Tibial artery (tissue), 4 donors: ENCODE measurements around the gene FRAS1.

Experiments
- DNase-seq, 2 donors: peaks; one replicate each; pipeline ENCODE4 v3.0.0-alpha.2; 2019
- H3K27ac ChIP-seq, 2 donors: fragments of 200-600 bp; sonication (generic) in 1 of 2; 1 replicate in 1 of 2; 2 replicates in 1 of 2; pipeline ENCODE4 v1.5.1; 2018 to 2019; ENCODE audit warnings: mild to moderate bottlenecking in 1 of 2
- H3K27me3 ChIP-seq, 2 donors: fragments of 200-600 bp; sonication (generic) in 1 of 2; one replicate each; pipeline versions ENCODE4 v1.5.1 to v1.6.0; 2016 to 2019
- H3K36me3 ChIP-seq, 3 donors: fragments of 200-600 bp; sonication (generic) in 2 of 3; one replicate each; pipeline ENCODE4 v1.5.1; 2016 to 2019; ENCODE audit warnings: mild to moderate bottlenecking in 2 of 3
- H3K4me1 ChIP-seq, 4 donors: fragments of 200-600 bp; sonication (generic) in 2 of 4; 1 replicate in 3 of 4; 2 replicates in 1 of 4; pipeline ENCODE4 v1.5.1; 2016 to 2019
- H3K4me3 ChIP-seq, 2 donors: fragments of 200-600 bp; sonication (generic) in 1 of 2; 1 replicate in 1 of 2; 2 replicates in 1 of 2; pipeline ENCODE4 v1.5.1; 2018 to 2019; ENCODE audit warnings: mild to moderate bottlenecking in 2 of 2
- H3K9me3 ChIP-seq, 3 donors: fragments of 200-600 bp; sonication (generic) in 1 of 3; one replicate each; pipeline ENCODE4 v1.5.1; 2016 to 2019
- CTCF ChIP-seq, 2 experiments: fragments of 200-600 bp in 1 of 2; fragments of 450-650 bp in 1 of 2; IDR thresholded peaks; one replicate each; pipeline ENCODE4 v1.5.1; 2017 to 2019; ENCODE audit warnings: antibody characterized with exemption in 2 of 2, mild to moderate bottlenecking in 1 of 2, moderate library complexity in 1 of 2
- intact Hi-C: fragments of 100-400 bp; cut with DNase I; formaldehyde crosslinking; loops from one replicate; pipeline ENCODE4 v1.15.0; 2023; ENCODE audit warnings: low total_unique reads

The FRAS1 gene

GRCh38 chr4:78310007-78310739 lies 253.1 kb downstream of the FRAS1 start:
- no peak overlapping the region for H3K27ac ChIP-seq
- intact Hi-C loops = no loop called here
- no peak for TF ChIP-seq CTCF (IDR thresholded peaks at IDR 0.05)
- no peaks in the 10 kb centered on the region for H3K9me3 ChIP-seq
- no peak for DNase-seq
- no peak overlapping the region for H3K4me3 ChIP-seq
- H3K4me1 ChIP-seq = no peaks in the 10 kb centered on the region
- H3K36me3 ChIP-seq = no peaks in the 10 kb centered on the region
- no peaks in the 10 kb centered on the region for H3K27me3 ChIP-seq

- no peaks in the 10 kb centered on the region for H3K36me3 ChIP-seq
- H3K4me1 ChIP-seq = no peaks in the 10 kb centered on the region
- no peaks in the 10 kb centered on the region for H3K9me3 ChIP-seq
- intact Hi-C loops = no loop called here
- H3K4me3 ChIP-seq = no peak overlapping the region
- H3K27me3 ChIP-seq = no peaks in the 10 kb centered on the region
- H3K27ac ChIP-seq = no peak overlapping the region
- no peak for TF ChIP-seq CTCF (IDR thresholded peaks at IDR 0.05)
- no peak for DNase-seq
Measured at GRCh38 chr4:78310740-78311115, 253.6 kb downstream of the FRAS1 start.

GRCh38 chr4:78311306-78311705 lies 254.2 kb downstream of the FRAS1 start:
- H3K4me1 ChIP-seq = no peaks in the 10 kb centered on the region
- H3K36me3 ChIP-seq = no peaks in the 10 kb centered on the region
- DNase-seq = no peak
- H3K27me3 ChIP-seq = no peaks in the 10 kb centered on the region
- H3K4me3 ChIP-seq = no peak overlapping the region
- TF ChIP-seq CTCF (IDR thresholded peaks at IDR 0.05) = no peak
- H3K27ac ChIP-seq = no peak overlapping the region
- intact Hi-C loops = no loop called here
- H3K9me3 ChIP-seq = no peaks in the 10 kb centered on the region

- DNase-seq = no peak
- H3K36me3 ChIP-seq = no peaks in the 10 kb centered on the region
- intact Hi-C loops = no loop called here
- no peaks in the 10 kb centered on the region for H3K27me3 ChIP-seq
- no peaks in the 10 kb centered on the region for H3K9me3 ChIP-seq
- H3K27ac ChIP-seq = no peak overlapping the region
- no peak overlapping the region for H3K4me3 ChIP-seq
- no peak for TF ChIP-seq CTCF (IDR thresholded peaks at IDR 0.05)
- H3K4me1 ChIP-seq = no peaks in the 10 kb centered on the region
Measured at GRCh38 chr4:78312989-78313753, 256.0 kb downstream of the FRAS1 start.

GRCh38 chr4:78313754-78314120 lies 256.6 kb downstream of the FRAS1 start:
- H3K4me1 ChIP-seq = no peaks in the 10 kb centered on the region
- H3K27ac ChIP-seq = no peak overlapping the region
- DNase-seq = no peak
- H3K9me3 ChIP-seq = no peaks in the 10 kb centered on the region
- intact Hi-C loops = no loop called here
- H3K4me3 ChIP-seq = no peak overlapping the region
- no peaks in the 10 kb centered on the region for H3K36me3 ChIP-seq
- no peaks in the 10 kb centered on the region for H3K27me3 ChIP-seq
- TF ChIP-seq CTCF (IDR thresholded peaks at IDR 0.05) = no peak
